Left ventricle myocardium inferior (tissue), 1 donor: Measurements from ENCODE around the gene TEX35. TPM values are rescaled to one million over a fixed set of nuclear protein-coding genes. Genes with fewer than 3 reads are reported as not detected.
"Not testable (repeated sequence)": the region's sequence is repeated elsewhere in the genome, so short reads cannot be mapped to it uniquely, and the experiment has no call there.

Source experiments
- DNase-seq: peaks from one replicate; pipeline ENCODE4 v3.0.0-alpha.2; 2020
- H3K27ac ChIP-seq: fragments of 200-600 bp; replicated peaks from 2 replicates; pipeline ENCODE4 v1.8.0; 2021
- H3K27me3 ChIP-seq: fragments of 200-600 bp; 2 replicates; pipeline ENCODE4 v1.8.0; 2021; ENCODE audit warnings: low read depth
- H3K36me3 ChIP-seq: fragments of 200-600 bp; 2 replicates; pipeline ENCODE4 v1.8.0; 2021
- H3K4me1 ChIP-seq: fragments of 200-600 bp; 2 replicates; pipeline ENCODE4 v1.8.0; 2021
- H3K4me3 ChIP-seq: fragments of 200-600 bp; 2 replicates; pipeline ENCODE4 v1.8.0; 2021; ENCODE audit warnings: mild to moderate bottlenecking, moderate library complexity
- H3K9me3 ChIP-seq: fragments of 200-600 bp; replicated peaks from 2 replicates; pipeline ENCODE4 v1.8.0; 2021
- intact Hi-C: fragments of 100-400 bp; cut with micrococcal nuclease; formaldehyde crosslinking; loops from one replicate; pipeline ENCODE4 v1.11.0; 2022
- total RNA-seq: library from RNA; stranded (reverse); fragmentation: NEBNext Ultra II Directional; extraction: Animal tissue kit (Norgen Biotek cat#: 25700); gene quantifications from one replicate; pipeline ENCODE4 v1.2.1, GENCODE V29; 2021
- TF ChIP-seq, protein P1 (sequence below): fragments of 200-600 bp; IDR thresholded peaks from 2 replicates; pipeline ENCODE4 v1.8.0; 2021; ENCODE audit warnings: antibody characterized with exemption, mild to moderate bottlenecking, borderline replicate concordance
- donor health status: DM: no; HTN: yes; CAD: no; lungs with severe emphysema.

TEX35 gene
- total RNA-seq, 1 donor from 2014 or later, result not detected

DNA sequence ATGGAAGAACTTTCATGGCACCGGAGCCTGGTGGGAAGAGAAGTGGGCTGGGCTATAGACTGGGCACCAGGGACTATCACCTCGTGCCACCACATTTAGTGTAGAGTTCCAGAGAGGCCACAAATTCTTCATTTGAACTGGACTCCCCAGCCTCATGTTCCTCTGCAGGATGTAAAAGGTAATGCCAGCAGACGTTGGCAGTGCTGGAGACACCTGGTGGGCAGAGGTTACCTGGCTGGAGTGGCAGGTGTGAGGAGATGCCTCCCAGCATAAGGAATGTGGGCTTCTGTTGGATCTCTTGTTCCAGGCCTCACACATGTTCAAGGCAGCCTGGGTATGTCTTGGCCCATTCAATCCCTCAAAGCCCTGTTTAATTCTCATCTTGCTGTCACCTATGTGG, 35.2 kb downstream of the TEX35 start:
- TF ChIP-seq, protein P1, sequence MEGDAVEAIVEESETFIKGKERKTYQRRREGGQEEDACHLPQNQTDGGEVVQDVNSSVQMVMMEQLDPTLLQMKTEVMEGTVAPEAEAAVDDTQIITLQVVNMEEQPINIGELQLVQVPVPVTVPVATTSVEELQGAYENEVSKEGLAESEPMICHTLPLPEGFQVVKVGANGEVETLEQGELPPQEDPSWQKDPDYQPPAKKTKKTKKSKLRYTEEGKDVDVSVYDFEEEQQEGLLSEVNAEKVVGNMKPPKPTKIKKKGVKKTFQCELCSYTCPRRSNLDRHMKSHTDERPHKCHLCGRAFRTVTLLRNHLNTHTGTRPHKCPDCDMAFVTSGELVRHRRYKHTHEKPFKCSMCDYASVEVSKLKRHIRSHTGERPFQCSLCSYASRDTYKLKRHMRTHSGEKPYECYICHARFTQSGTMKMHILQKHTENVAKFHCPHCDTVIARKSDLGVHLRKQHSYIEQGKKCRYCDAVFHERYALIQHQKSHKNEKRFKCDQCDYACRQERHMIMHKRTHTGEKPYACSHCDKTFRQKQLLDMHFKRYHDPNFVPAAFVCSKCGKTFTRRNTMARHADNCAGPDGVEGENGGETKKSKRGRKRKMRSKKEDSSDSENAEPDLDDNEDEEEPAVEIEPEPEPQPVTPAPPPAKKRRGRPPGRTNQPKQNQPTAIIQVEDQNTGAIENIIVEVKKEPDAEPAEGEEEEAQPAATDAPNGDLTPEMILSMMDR, result no peak
- Histone ChIP-seq H3K4me3 (no peak overlapping the region), H3K9me3 (no peaks in the 10 kb centered on the region), H3K27me3 (no peaks in the 10 kb centered on the region), H3K4me1 (peaks cover 5% of the 10 kb centered on the region), H3K36me3 (peaks cover 7% of the 10 kb centered on the region), H3K27ac (no peak overlapping the region)
- no peak for DNase-seq
- intact Hi-C loops, result no loop called here

DNA sequence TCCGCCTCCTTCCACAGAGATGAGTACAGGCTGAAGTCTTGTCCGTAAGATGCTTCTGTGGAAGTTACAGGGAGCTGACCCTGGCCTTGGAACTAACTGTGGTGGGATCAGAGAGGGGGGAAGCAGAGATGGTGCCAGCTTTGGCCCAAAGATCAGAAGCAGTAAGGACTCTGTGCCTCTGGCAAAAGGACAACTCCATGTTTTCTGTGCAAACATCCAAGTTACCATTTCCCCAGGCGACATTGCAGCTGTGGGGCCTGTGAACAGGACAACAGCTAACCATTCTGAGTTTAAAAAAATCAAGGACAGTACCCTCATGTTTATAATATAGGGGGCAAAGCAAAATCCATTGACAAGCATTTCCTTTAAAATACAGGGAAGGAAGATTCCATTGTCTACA, 38.4 kb downstream of the TEX35 start:
- Histone ChIP-seq H3K27ac (no peak overlapping the region), H3K27me3 (no peaks in the 10 kb centered on the region), H3K4me3 (no peak overlapping the region), H3K36me3 (no peaks in the 10 kb centered on the region), H3K4me1 (no peaks in the 10 kb centered on the region), H3K9me3 (peaks cover 9% of the 10 kb centered on the region)
- TF ChIP-seq, protein P1, result no peak
- intact Hi-C loops, result no loop called here
- no peak for DNase-seq

DNA sequence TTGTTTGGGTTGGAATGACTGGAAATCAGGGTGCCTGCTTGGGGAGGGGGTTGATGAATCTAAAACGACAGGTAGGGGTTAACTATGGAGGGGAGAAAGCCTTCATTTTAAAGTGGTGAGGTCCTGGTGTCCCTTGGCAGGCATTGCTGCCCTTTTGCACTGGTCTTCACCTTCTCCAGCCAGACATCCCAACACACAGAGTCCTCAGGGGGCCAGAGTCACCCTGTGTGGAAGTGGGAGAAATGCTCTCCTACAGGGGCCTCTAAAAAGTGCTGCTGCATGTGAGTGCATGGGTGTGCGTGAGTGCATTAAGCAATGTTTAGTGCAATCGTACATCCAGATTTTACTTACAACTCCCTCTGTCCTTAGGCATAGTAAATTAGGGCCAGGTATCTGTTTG, 39.0 kb downstream of the TEX35 start:
- Histone ChIP-seq H3K27ac (no peak overlapping the region), H3K4me1 (no peaks in the 10 kb centered on the region), H3K36me3 (no peaks in the 10 kb centered on the region), H3K4me3 (no peak overlapping the region), H3K27me3 (no peaks in the 10 kb centered on the region), H3K9me3 (peaks cover 9% of the 10 kb centered on the region)
- intact Hi-C loops, result no loop called here
- DNase-seq, result no peak
- TF ChIP-seq, protein P1, result no peak

DNA sequence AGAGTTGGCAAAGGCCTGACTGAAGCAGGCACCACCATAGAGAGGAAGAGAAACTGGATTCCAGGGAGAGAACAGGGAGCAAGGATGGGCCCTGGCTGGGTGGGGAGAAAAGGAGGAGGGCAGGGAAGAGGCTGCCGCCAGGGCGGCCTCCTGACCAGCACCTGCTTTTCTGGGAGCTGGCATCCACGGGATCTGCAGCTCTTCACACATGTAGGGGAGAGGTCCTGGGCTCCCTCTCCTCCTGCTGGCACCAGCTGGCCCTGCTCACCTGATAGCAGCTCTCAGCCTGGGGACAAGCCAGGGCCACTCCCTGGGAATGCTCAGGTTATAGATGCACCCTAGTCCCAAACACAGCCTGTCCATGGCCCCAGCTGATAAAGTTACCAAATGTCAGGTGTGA, 39.9 kb downstream of the TEX35 start:
- DNase-seq, result no peak
- Histone ChIP-seq H3K36me3 (no peaks in the 10 kb centered on the region), H3K9me3 (peaks cover 9% of the 10 kb centered on the region), H3K4me1 (no peaks in the 10 kb centered on the region), H3K4me3 (no peak overlapping the region), H3K27ac (no peak overlapping the region), H3K27me3 (no peaks in the 10 kb centered on the region)
- intact Hi-C loops, result no loop called here
- TF ChIP-seq, protein P1, result no peak

DNA sequence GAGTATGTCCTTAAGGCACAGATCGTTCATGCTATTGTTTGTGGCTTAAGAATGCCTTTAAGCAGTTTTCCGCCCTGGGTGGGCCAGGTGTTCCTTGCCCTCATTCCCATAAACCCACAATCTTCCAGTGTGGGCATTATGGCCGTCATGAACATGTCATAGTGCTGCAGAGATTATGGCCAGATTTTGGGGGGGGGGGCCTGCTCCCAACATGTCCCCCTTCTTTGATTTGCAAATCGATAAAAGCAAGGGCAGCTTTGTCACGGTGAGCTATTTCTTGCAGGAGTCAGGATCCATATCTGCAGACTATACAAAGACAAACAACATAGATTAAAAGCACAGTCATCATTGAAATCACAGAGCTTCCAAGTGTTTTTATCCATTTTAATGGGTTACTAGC, 41.4 kb downstream of the TEX35 start:
- H3K4me1 ChIP-seq, intact Hi-C loops, H3K27me3 ChIP-seq, H3K9me3 ChIP-seq, H3K36me3 ChIP-seq, H3K4me3 ChIP-seq, H3K27ac ChIP-seq, DNase-seq: not testable (repeated sequence)

DNA sequence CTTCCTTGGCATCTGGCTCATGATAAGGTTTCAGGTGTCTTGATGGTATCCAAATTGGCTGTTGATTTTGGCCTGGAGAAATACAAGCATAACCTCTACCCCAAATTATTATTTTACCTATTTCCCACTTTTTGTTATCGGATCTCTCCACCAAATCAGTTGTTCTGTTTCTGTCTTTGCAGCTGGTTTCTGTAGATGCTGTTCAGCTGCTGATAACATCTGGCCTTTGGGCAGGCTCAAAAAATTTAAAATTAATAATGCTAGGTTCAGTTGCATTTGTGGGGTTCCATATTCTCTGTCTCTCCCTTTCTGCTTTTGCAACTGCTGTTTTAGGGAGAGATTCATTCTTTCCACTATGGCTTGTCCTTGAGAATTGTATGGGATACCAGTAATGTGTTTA, 42.7 kb downstream of the TEX35 start:
- not testable (repeated sequence) for H3K27ac ChIP-seq, DNase-seq

DNA sequence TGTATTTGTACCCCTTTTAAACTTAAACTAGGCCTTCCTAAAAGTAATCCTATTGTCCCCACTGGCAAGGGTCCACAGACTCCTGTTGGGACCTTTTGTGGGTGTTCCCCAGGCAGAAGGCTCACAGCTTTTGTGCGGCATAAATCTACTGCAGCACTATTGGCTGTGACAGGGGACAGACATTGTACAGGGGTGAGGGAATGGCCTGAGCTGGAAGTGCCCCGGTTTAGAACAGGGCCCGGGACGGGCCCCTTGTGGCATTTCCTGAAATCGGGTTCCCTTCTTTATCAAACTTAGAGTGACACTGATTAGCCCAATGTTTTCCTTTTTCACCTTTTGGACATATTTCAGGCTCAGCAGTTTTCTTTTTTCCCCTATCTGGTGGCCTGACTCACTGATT, 45.9 kb downstream of the TEX35 start:
- H3K9me3 ChIP-seq, H3K27me3 ChIP-seq, H3K36me3 ChIP-seq, H3K4me1 ChIP-seq, intact Hi-C loops, H3K27ac ChIP-seq, H3K4me3 ChIP-seq, DNase-seq: not testable (repeated sequence)

More for the DNA sequence above, 42.7 kb downstream of the TEX35 start:
- H3K9me3 ChIP-seq, H3K27me3 ChIP-seq, H3K36me3 ChIP-seq, H3K4me1 ChIP-seq, H3K4me3 ChIP-seq, intact Hi-C loops: not testable (repeated sequence)
